ENCODE data around the gene ANKRD53. TPM values are rescaled to one million over a fixed set of nuclear protein-coding genes. Genes with fewer than 3 reads are reported as not detected.

ANKRD53 gene
- total RNA-seq, 1 experiment from 2014 or later = not detected

DNA sequence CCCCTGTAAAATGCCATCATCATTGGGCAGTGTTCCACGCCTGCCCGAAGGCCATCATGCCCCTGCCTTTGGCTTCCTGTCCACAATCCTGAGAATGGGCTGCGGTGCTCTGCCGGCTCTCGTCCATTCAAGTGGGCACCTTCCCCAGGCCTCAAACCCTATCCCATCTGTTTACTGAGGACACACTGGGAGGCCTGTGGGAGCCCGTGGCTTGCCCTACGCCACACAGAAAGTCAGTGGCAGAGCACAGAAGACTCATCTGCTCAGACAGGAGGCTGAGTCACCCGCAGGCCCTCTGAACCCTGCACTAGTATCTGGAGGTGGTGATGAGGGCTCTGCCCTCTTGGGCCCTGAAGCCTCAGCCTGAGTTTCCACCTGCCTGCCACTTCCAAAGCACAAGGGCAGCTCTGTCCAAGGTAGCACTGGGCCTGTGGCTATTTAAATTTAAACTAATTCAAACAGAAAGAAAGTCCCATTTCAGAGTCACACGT lies 19.1 kb upstream of the ANKRD53 start:
- H3K4me3 ChIP-seq (replicated peaks in 1 of 2; ENCODE audit: low read depth in 1 of 2, low read length in 2 of 2) = no peak overlapping the region
- ChIA-PET RAD21 (ENCODE audit: low non-redundant PET in 1 of 2, low total read pairs in 2 of 2, uncharacterized antibody in 2 of 2, unreplicated experiment in 2 of 2) (no interaction called here), CTCF (interaction anchor here (1.5 kb wide), 1 partner anchor 88 kb away, joined by 3 read pairs; no protein-coding TSS in a partner anchor), POLR2A (no interaction called here)
- H3K36me3 ChIP-seq (ENCODE audit: control insufficient read depth in 1 of 2, insufficient read depth in 2 of 2, low read length in 2 of 2) = no peaks in the 10 kb centered on the region
- no peak overlapping the region for H2AFZ ChIP-seq (ENCODE audit: low read depth, low read length, poor library complexity, severe bottlenecking)
- H4K20me1 ChIP-seq (ENCODE audit: insufficient read depth) = no peaks in the 10 kb centered on the region
- H3K9ac ChIP-seq (ENCODE audit: low read length) = no peak overlapping the region
- peaks cover 19% of the 10 kb centered on the region for H3K27me3 ChIP-seq (ENCODE audit: insufficient read depth, low read length)
- intact Hi-C loops (cut with micrococcal nuclease) = no loop called here
- no TSS peak for BruUV-seq (replicated peaks)
- no peaks in the 10 kb centered on the region for H3K9me3 ChIP-seq (ENCODE audit: control insufficient read depth in 1 of 2, insufficient read depth in 1 of 2, low read depth in 1 of 2, low read length in 2 of 2)
- H3K4me1 ChIP-seq (ENCODE audit: control insufficient read depth in 1 of 2, insufficient read depth in 2 of 2, low read length in 2 of 2) = no peaks in the 10 kb centered on the region
- ATAC-seq = no peak
- TF ChIP-seq, protein P1, sequence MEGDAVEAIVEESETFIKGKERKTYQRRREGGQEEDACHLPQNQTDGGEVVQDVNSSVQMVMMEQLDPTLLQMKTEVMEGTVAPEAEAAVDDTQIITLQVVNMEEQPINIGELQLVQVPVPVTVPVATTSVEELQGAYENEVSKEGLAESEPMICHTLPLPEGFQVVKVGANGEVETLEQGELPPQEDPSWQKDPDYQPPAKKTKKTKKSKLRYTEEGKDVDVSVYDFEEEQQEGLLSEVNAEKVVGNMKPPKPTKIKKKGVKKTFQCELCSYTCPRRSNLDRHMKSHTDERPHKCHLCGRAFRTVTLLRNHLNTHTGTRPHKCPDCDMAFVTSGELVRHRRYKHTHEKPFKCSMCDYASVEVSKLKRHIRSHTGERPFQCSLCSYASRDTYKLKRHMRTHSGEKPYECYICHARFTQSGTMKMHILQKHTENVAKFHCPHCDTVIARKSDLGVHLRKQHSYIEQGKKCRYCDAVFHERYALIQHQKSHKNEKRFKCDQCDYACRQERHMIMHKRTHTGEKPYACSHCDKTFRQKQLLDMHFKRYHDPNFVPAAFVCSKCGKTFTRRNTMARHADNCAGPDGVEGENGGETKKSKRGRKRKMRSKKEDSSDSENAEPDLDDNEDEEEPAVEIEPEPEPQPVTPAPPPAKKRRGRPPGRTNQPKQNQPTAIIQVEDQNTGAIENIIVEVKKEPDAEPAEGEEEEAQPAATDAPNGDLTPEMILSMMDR (IDR thresholded peaks at IDR 0.05 in 2 of 3, conservative IDR thresholded peaks at IDR 0.05 in 1 of 3; ENCODE audit: borderline replicate concordance in 1 of 3, insufficient read depth in 1 of 3, low read depth in 2 of 3, low read length in 2 of 3) = no peak
- TF ChIP-seq SRF (IDR thresholded peaks at IDR 0.05; ENCODE audit: low read depth) (no peak), POLR2AphosphoS5 (IDR thresholded peaks at IDR 0.05; ENCODE audit: low read depth, low read length) (no peak), CEBPB (IDR thresholded peaks at IDR 0.05; ENCODE audit: low read depth) (no peak), SP1 (IDR thresholded peaks at IDR 0.05; ENCODE audit: low read depth) (no peak), POLR2A (IDR thresholded peaks at IDR 0.05; ENCODE audit: borderline replicate concordance, extremely low read depth, insufficient read depth, insufficient read length) (no peak), FOSL1 (IDR thresholded peaks at IDR 0.05; ENCODE audit: low read depth) (no peak), JUND (IDR thresholded peaks at IDR 0.05) (no peak), EZH2 (IDR thresholded peaks at IDR 0.05) (no peak)
- H3K4me2 ChIP-seq (ENCODE audit: low read length) = no peak overlapping the region
- H3K27ac ChIP-seq (ENCODE audit: low read depth, low read length) = no peak overlapping the region
- no peaks in the 10 kb centered on the region for H3K9me2 ChIP-seq (ENCODE audit: insufficient read depth)
- DNase-seq (ENCODE audit: low read depth, low spot score) = no peak
- H3K79me2 ChIP-seq (ENCODE audit: insufficient read depth, low read length) = no peaks in the 10 kb centered on the region

Data from HCT116 (cell line).